ENCODE data around the gene GRIN2A.

GRIN2A gene

GRCh38 chr16:9827062-9827752, 355.0 kb downstream of the GRIN2A start:
- no peak for DNase-seq
- TF ChIP-seq GATA1 (IDR thresholded peaks at IDR 0.05; ENCODE audit: low read depth, low read length): no peak
- no peak for TF ChIP-seq POLR2A (IDR thresholded peaks at IDR 0.05; ENCODE audit: low read length)

GRCh38 chr16:9826656-9827055, 355.6 kb downstream of the GRIN2A start:
- TF ChIP-seq GATA1 (IDR thresholded peaks at IDR 0.05; ENCODE audit: low read depth, low read length) (no peak), POLR2A (IDR thresholded peaks at IDR 0.05; ENCODE audit: low read length) (no peak)
- DNase-seq: no peak

GRCh38 chr16:9824200-9825068, 357.8 kb downstream of the GRIN2A start:
- no peak for DNase-seq
- no peak for TF ChIP-seq GATA1 (IDR thresholded peaks at IDR 0.05; ENCODE audit: low read depth, low read length)
- no peak for TF ChIP-seq POLR2A (IDR thresholded peaks at IDR 0.05; ENCODE audit: low read length)

GRCh38 chr16:9823510-9823909, 358.7 kb downstream of the GRIN2A start:
- TF ChIP-seq GATA1 (IDR thresholded peaks at IDR 0.05; ENCODE audit: low read depth, low read length) (no peak), POLR2A (IDR thresholded peaks at IDR 0.05; ENCODE audit: low read length) (no peak)
- no peak for DNase-seq

- no peak for DNase-seq
- no peak for TF ChIP-seq POLR2A (IDR thresholded peaks at IDR 0.05; ENCODE audit: low read length)
- TF ChIP-seq GATA1 (IDR thresholded peaks at IDR 0.05; ENCODE audit: low read depth, low read length): no peak
These were observed 360.3 kb downstream of the GRIN2A start for GRCh38 chr16:9821970-9822369.

GRCh38 chr16:9821331-9821730, 360.9 kb downstream of the GRIN2A start:
- TF ChIP-seq POLR2A (IDR thresholded peaks at IDR 0.05; ENCODE audit: low read length): no peak
- DNase-seq: no peak

GRCh38 chr16:9820476-9821246, 361.6 kb downstream of the GRIN2A start:
- DNase-seq: no peak
- TF ChIP-seq POLR2A (IDR thresholded peaks at IDR 0.05; ENCODE audit: low read length) (no peak), GATA1 (IDR thresholded peaks at IDR 0.05; ENCODE audit: low read depth, low read length) (no peak)

GRCh38 chr16:9818702-9819101, 363.5 kb downstream of the GRIN2A start:
- TF ChIP-seq GATA1 (IDR thresholded peaks at IDR 0.05; ENCODE audit: low read depth, low read length): no peak
- no peak for TF ChIP-seq POLR2A (IDR thresholded peaks at IDR 0.05; ENCODE audit: low read length)
- no peak for DNase-seq

GRCh38 chr16:9817586-9817985, 364.6 kb downstream of the GRIN2A start:
- no peak for DNase-seq
- TF ChIP-seq POLR2A (IDR thresholded peaks at IDR 0.05; ENCODE audit: low read length): no peak

- TF ChIP-seq POLR2A (IDR thresholded peaks at IDR 0.05; ENCODE audit: low read length) (no peak), GATA1 (IDR thresholded peaks at IDR 0.05; ENCODE audit: low read depth, low read length) (no peak)
- no peak for DNase-seq
These were observed 365.6 kb downstream of the GRIN2A start for GRCh38 chr16:9816644-9817043.

GRCh38 chr16:9813665-9814064, 368.6 kb downstream of the GRIN2A start:
- DNase-seq: no peak
- TF ChIP-seq POLR2A (IDR thresholded peaks at IDR 0.05; ENCODE audit: low read length): no peak
- no peak for TF ChIP-seq GATA1 (IDR thresholded peaks at IDR 0.05; ENCODE audit: low read depth, low read length)

- no peak for DNase-seq
- TF ChIP-seq POLR2A (IDR thresholded peaks at IDR 0.05; ENCODE audit: low read length) (no peak), GATA1 (IDR thresholded peaks at IDR 0.05; ENCODE audit: low read depth, low read length) (no peak)
These were observed 374.0 kb downstream of the GRIN2A start for GRCh38 chr16:9808210-9808609.

GRCh38 chr16:9807302-9807701, 374.9 kb downstream of the GRIN2A start:
- no peak for DNase-seq
- no peak for TF ChIP-seq POLR2A (IDR thresholded peaks at IDR 0.05; ENCODE audit: low read length)
- TF ChIP-seq GATA1 (IDR thresholded peaks at IDR 0.05; ENCODE audit: low read depth, low read length): no peak

GRCh38 chr16:9805109-9805508, 377.1 kb downstream of the GRIN2A start:
- DNase-seq: no peak
- TF ChIP-seq GATA1 (IDR thresholded peaks at IDR 0.05; ENCODE audit: low read depth, low read length): no peak
- TF ChIP-seq POLR2A (IDR thresholded peaks at IDR 0.05; ENCODE audit: low read length): no peak

Data from erythroblast (primary cell).